HPDE6-E6E7 (cell line): ENCODE data around the gene NRG2.
A peak's percentile ranks its signal among the peaks of the same experiment; 100 is the strongest.

Source experiments
- DNase-seq: peaks from one replicate; pipeline ENCODE4 v3.0.0; 2011; ENCODE audit warnings: missing footprints; ENCODE audit errors: extremely low spot score

NRG2 gene

GRCh38 chr5:139814704-139815280 lies 228.3 kb downstream of the NRG2 start:
- no peak for DNase-seq

GRCh38 chr5:139814191-139814601 lies 228.9 kb downstream of the NRG2 start:
- no peak for DNase-seq

GRCh38 chr5:139812836-139813805 lies 230.0 kb downstream of the NRG2 start:
- no peak for DNase-seq

- DNase-seq, result no peak
Measured at GRCh38 chr5:139812323-139812722, 230.8 kb downstream of the NRG2 start.

- no peak for DNase-seq
Measured at GRCh38 chr5:139811274-139811607, 231.9 kb downstream of the NRG2 start.

- no peak for DNase-seq
Measured at GRCh38 chr5:139810341-139811273, 232.5 kb downstream of the NRG2 start.

GRCh38 chr5:139809331-139809810 lies 233.7 kb downstream of the NRG2 start:
- DNase-seq, result no peak

GRCh38 chr5:139808481-139809330 lies 234.4 kb downstream of the NRG2 start:
- DNase-seq, result peak; percentile 46

- no peak for DNase-seq
Measured at GRCh38 chr5:139807647-139808030, 235.5 kb downstream of the NRG2 start.

GRCh38 chr5:139806726-139807646 lies 236.1 kb downstream of the NRG2 start:
- no peak for DNase-seq

GRCh38 chr5:139806111-139806510 lies 237.0 kb downstream of the NRG2 start:
- no peak for DNase-seq

- no peak for DNase-seq
Measured at GRCh38 chr5:139805545-139805944, 237.6 kb downstream of the NRG2 start.

GRCh38 chr5:139804800-139805397 lies 238.2 kb downstream of the NRG2 start:
- no peak for DNase-seq

- DNase-seq, result no peak
Measured at GRCh38 chr5:139803978-139804377, 239.1 kb downstream of the NRG2 start.

- DNase-seq, result no peak
Measured at GRCh38 chr5:139799359-139799758, 243.7 kb downstream of the NRG2 start.

GRCh38 chr5:139798883-139799282 lies 244.2 kb downstream of the NRG2 start:
- no peak for DNase-seq

GRCh38 chr5:139797856-139798510 lies 245.1 kb downstream of the NRG2 start:
- no peak for DNase-seq

- no peak for DNase-seq
Measured at GRCh38 chr5:139797335-139797734, 245.8 kb downstream of the NRG2 start.
